Breast epithelium (tissue), 4 donors: ENCODE results near the gene CENPW. TPM values are rescaled to one million over a fixed set of nuclear protein-coding genes. Genes with fewer than 3 reads are reported as not detected.

Experiments
- DNase-seq, 2 donors: peaks; one replicate each; pipeline ENCODE4 v3.0.0-alpha.2; 2019; ENCODE audit warnings: low spot score in 2 of 2
- H3K27ac ChIP-seq, 2 donors: fragments of 200-600 bp; sonication (generic) in 1 of 2; one replicate each; pipeline ENCODE4 v1.5.1; 2016 to 2019; ENCODE audit warnings: mild to moderate bottlenecking in 1 of 2
- H3K27me3 ChIP-seq, 2 donors: fragments of 200-600 bp; sonication (generic) in 1 of 2; one replicate each; pipeline versions ENCODE4 v1.5.1 to v1.6.0; 2017 to 2019; ENCODE audit warnings: control low read depth in 1 of 2, mild to moderate bottlenecking in 1 of 2
- H3K36me3 ChIP-seq: fragments of 200-600 bp; one replicate; pipeline ENCODE4 v1.5.1; 2019
- H3K4me1 ChIP-seq, 2 donors: fragments of 200-600 bp; sonication (generic); one replicate each; pipeline ENCODE4 v1.5.1; 2016 to 2019; ENCODE audit warnings: control low read depth in 1 of 2
- H3K4me3 ChIP-seq, 3 donors: fragments of 200-600 bp; sonication (generic); 1 replicate in 2 of 3; 2 replicates in 1 of 3; pipeline ENCODE4 v1.5.1; 2016 to 2019; ENCODE audit warnings: mild to moderate bottlenecking in 3 of 3, moderate library complexity in 2 of 3
- H3K9me3 ChIP-seq, 2 donors: fragments of 200-600 bp; sonication (generic) in 1 of 2; one replicate each; pipeline ENCODE4 v1.5.1; 2016 to 2019; ENCODE audit warnings: control low read depth in 1 of 2
- CTCF ChIP-seq, 3 donors: fragments of 450-650 bp; IDR thresholded peaks; one replicate each; pipeline ENCODE4 v1.5.1; 2016 to 2017; ENCODE audit warnings: antibody characterized with exemption in 3 of 3, mild to moderate bottlenecking in 3 of 3, moderate library complexity in 3 of 3
- POLR2A ChIP-seq: fragments of 450-650 bp; IDR thresholded peaks from one replicate; pipeline ENCODE4 v1.6.1; 2016; ENCODE audit warnings: antibody characterized with exemption, mild to moderate bottlenecking, moderate library complexity
- POLR2AphosphoS5 ChIP-seq, 3 donors: sonication (generic); formaldehyde crosslinking; IDR thresholded peaks; one replicate each; pipeline ENCODE4 v1.6.1; 2017; ENCODE audit warnings: antibody characterized with exemption in 3 of 3
- intact Hi-C: fragments of 100-400 bp; cut with DNase I; formaldehyde crosslinking; loops from one replicate; pipeline ENCODE4 v1.15.1; 2023; ENCODE audit warnings: low total_unique reads
- total RNA-seq, 3 donors: library from RNA; depleted of rRNA; stranded (reverse); fragments of >200 nt; gene quantifications; one replicate each; pipeline ENCODE4 v1.1.0, GENCODE V29; 2016

The CENPW gene
- total RNA-seq, 3 donors from 2014 or later: 3.3 to 3.8 TPM; not detected in 1

DNA sequence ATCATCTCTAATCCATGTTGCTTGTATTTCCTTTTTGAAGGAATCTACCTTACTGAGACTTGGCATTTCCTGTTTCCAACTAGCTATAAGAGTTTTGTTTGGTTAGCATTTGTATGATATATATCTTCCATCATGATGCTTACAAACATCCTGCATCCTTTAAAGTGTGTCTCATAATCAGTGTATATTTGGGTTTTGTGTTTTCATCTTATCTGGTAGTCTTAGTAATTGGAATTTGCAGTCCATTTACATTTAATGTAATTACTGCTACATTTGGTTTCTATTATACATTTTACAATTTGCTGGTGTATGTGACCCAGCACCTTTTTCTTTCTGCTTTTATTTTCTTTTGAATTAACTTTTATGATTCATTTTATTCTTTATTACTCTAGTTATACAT is 12.6 kb downstream of the CENPW start:
- no peak for DNase-seq
- no peak for TF ChIP-seq CTCF (IDR thresholded peaks at IDR 0.05)
- TF ChIP-seq POLR2A: no peak
- no peak for TF ChIP-seq POLR2AphosphoS5 (IDR thresholded peaks at IDR 0.05)
- intact Hi-C loops: no loop called here
- no peaks in the 10 kb centered on the region for H3K4me1 ChIP-seq
- H3K27me3 ChIP-seq: no peaks in the 10 kb centered on the region
- no peak overlapping the region for H3K27ac ChIP-seq
- H3K36me3 ChIP-seq: no peaks in the 10 kb centered on the region
- H3K4me3 ChIP-seq: no peak overlapping the region
- peaks cover 0 to 10% of the 10 kb centered on the region in 2 donors for H3K9me3 ChIP-seq

- TF ChIP-seq POLR2AphosphoS5 (IDR thresholded peaks at IDR 0.05) (no peak), POLR2A (no peak), CTCF (IDR thresholded peaks at IDR 0.05) (no peak)
- H3K4me1 ChIP-seq: no peaks in the 10 kb centered on the region
- no peaks in the 10 kb centered on the region for H3K27me3 ChIP-seq
- H3K9me3 ChIP-seq: peaks cover 5 to 25% of the 10 kb centered on the region in 2 donors
- no peaks in the 10 kb centered on the region for H3K36me3 ChIP-seq
- intact Hi-C loops: no loop called here
- DNase-seq: no peak
- H3K4me3 ChIP-seq: no peak overlapping the region
- H3K27ac ChIP-seq: no peak overlapping the region
These were observed 16.6 kb downstream of the CENPW start for GRCh38 chr6:126356526-126356925.

DNA sequence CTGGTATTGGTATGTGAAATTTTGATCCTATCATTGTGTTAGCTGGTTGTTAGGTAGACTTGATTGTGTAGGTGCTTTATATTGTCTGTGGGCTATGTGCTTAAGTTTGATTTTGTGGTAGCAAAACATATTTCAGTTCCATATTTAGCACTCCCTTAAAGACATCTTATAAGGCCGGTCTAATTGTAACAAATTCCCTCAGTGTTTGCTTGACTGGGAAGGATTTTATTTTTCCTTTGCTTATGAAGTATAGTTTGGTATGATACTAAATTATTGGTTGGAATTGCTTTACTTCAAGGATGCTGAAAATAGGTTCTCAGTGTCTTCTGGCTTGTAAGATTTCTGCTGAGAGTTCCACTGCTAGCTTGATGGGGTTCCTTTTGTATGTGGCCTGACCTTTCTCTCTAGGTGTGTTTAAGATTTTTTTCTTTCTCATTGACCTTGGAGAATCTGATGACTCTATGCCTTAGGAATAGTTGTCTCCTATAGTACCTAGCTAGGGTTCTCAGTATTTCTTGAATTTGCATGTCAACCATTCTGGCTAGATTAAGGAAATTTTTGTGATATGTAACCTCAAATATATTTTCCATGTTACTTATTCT is 20.1 kb downstream of the CENPW start:
- H3K27ac ChIP-seq: no peak overlapping the region
- intact Hi-C loops: no loop called here
- no peaks in the 10 kb centered on the region for H3K36me3 ChIP-seq
- H3K4me1 ChIP-seq: no peaks in the 10 kb centered on the region
- no peak for TF ChIP-seq POLR2AphosphoS5 (IDR thresholded peaks at IDR 0.05)
- TF ChIP-seq CTCF (IDR thresholded peaks at IDR 0.05): no peak
- TF ChIP-seq POLR2A: no peak
- H3K4me3 ChIP-seq: no peak overlapping the region
- no peaks in the 10 kb centered on the region for H3K27me3 ChIP-seq
- no peak for DNase-seq
- H3K9me3 ChIP-seq: peaks cover 10 to 25% of the 10 kb centered on the region in 2 donors

GRCh38 chr6:126361832-126362440 is 22.0 kb downstream of the CENPW start:
- Histone ChIP-seq H3K27ac (no peak overlapping the region), H3K4me3 (no peak overlapping the region), H3K9me3 (peaks cover 10 to 19% of the 10 kb centered on the region in 2 donors), H3K36me3 (no peaks in the 10 kb centered on the region), H3K27me3 (no peaks in the 10 kb centered on the region), H3K4me1 (no peaks in the 10 kb centered on the region)
- intact Hi-C loops: no loop called here
- no peak for TF ChIP-seq POLR2A
- TF ChIP-seq CTCF (IDR thresholded peaks at IDR 0.05): no peak
- TF ChIP-seq POLR2AphosphoS5 (IDR thresholded peaks at IDR 0.05): no peak
- DNase-seq: no peak

- Histone ChIP-seq H3K27me3 (no peaks in the 10 kb centered on the region), H3K4me3 (no peak overlapping the region), H3K36me3 (no peaks in the 10 kb centered on the region), H3K4me1 (no peaks in the 10 kb centered on the region), H3K9me3 (peaks cover 0 to 1% of the 10 kb centered on the region in 2 donors), H3K27ac (no peak overlapping the region)
- no peak for DNase-seq
- intact Hi-C loops: no loop called here
- TF ChIP-seq POLR2AphosphoS5 (IDR thresholded peaks at IDR 0.05) (no peak), POLR2A (no peak), CTCF (IDR thresholded peaks at IDR 0.05) (no peak)
These were observed 27.9 kb downstream of the CENPW start for GRCh38 chr6:126367849-126368248.
